A172 (cell line): ENCODE data around the gene RFNG. TPM values are rescaled to one million over a fixed set of nuclear protein-coding genes. Genes with fewer than 3 reads are reported as not detected.

Source experiments
- DNase-seq: peaks from one replicate; pipeline ENCODE4 v3.0.0-alpha.2; 2015; ENCODE audit warnings: low spot score
- total RNA-seq: library from RNA; depleted of rRNA; stranded (reverse); fragments of >200 nt; shearing (Covaris generic); gene quantifications from 2 replicates; pipeline ENCODE4 v1.2.3, GENCODE V29; 2014

Gene RFNG
- total RNA-seq, 1 experiment from 2014 or later = 42.8 TPM

DNA sequence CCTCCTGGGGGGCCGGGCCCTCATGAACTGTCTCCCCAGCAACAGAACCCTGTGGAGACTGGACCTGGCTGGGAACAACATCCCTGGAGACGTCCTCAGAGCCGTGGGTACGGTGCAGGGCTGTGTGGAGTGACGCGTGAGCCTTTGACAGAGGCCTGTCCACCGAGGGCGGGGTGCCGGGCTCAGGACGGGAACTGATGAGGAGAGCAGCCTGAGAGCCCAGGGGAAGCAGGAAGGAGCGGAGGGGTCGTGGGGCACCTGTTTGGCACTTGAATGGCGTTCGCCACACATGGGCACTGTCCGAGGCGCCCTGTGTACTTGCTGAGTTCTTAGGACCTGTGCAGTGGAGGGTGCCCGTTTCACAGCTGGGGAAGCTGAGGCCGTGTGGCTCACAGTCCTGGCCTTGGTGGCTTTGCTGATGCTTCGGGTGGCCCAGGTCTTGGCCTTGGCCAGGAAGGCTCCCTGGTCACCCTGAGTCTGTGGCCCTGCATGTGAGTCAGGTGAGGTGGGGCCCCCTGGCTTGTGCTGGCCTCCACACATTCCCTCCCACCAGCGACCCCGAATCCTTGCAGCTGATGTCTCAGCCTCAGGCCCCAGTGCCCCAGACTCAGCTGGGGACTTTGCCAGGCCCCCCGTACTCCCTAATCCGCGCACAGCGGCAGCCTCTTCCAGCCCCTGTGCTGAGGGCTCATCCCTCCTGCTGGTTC lies 26.1 kb downstream of the RFNG start:
- DNase-seq = no peak

DNA sequence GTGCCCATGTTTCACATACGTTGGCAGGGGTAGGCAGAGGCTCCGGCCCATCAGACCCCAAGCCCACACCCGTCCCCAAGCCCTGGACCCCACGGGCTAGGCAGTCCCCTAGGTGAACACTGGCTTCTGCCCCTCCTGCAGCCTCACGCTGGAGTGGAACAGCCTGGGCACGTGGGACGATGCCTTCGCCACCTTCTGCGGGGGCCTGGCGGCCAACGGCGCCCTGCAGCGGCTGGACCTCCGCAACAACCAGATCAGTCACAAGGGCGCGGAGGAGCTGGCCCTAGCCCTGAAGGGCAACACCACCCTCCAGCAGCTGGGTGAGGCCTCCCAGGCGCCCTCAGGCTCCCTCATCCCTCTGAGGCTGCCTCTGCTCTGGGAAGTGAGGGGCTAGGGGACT lies 26.8 kb downstream of the RFNG start:
- DNase-seq = no peak

DNA sequence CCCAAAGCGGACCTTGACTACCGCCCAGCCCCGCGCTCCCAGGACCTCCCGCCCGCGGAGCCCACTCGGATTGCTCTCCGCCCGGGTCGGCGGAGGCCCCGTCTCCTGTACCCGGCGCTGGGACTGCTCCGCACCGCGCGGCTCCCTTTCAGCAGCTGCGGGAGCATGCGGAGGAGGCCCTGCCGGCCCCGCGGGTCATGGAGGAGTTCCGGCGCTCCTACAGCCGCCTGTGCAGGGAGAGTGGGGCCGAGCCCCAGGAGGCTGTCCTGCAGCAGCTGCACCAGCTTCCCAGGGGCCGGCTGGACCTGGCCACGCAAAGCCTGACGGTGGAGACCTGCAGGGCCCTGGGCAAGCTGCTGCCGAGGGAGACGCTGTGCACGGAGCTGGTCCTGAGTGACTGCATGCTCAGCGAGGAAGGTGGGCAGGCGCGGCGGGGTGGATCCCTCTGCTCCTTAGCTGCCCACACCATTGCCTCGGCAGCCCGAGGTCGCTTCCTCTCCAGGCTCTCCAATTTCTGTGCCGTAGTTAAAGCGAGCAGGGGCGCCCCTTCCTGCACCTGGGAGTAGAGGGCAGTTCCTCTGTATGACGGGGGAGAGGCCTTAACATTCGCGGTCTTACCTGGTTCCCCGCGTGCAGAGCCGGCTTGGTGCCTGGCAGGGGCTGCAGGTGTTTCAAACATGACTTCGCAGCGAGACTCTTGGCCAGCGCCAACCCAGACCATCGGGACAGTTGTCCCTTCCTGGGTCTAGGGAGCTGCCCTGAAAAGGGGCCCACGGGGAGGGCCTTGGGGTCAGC lies 28.0 kb downstream of the RFNG start:
- DNase-seq = no peak

DNA sequence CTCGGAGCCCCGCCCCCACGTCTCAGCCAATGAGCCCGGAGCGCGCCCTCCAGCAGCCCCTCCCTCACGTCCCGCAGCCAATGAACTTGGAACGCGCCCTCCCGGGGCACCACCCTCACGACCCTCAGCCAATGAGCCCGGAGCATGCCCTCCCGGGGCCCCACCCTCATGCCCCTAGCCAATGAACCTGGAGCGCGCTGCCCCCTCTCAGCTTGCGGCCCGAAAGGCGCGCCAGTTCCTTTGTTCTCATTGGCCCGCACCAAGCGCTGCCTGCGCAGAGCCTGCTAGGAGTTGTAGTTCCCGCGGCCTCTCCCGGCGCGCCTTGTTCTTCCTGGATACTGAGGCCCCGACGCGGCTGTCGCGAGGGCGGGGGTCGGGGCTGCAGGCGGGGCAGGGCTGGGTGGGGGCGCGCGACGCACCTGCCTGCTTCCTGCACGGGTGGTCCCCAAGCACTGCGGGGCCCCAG lies 28.6 kb downstream of the RFNG start, which contains the start of gene LRRC45:
Gene LRRC45, plus strand, starts transcription at position 325 of the 466 bp plus-strand sequence. CDS start 339 bp downstream, outside the sequence.
- DNase-seq = peak; percentile 100

DNA sequence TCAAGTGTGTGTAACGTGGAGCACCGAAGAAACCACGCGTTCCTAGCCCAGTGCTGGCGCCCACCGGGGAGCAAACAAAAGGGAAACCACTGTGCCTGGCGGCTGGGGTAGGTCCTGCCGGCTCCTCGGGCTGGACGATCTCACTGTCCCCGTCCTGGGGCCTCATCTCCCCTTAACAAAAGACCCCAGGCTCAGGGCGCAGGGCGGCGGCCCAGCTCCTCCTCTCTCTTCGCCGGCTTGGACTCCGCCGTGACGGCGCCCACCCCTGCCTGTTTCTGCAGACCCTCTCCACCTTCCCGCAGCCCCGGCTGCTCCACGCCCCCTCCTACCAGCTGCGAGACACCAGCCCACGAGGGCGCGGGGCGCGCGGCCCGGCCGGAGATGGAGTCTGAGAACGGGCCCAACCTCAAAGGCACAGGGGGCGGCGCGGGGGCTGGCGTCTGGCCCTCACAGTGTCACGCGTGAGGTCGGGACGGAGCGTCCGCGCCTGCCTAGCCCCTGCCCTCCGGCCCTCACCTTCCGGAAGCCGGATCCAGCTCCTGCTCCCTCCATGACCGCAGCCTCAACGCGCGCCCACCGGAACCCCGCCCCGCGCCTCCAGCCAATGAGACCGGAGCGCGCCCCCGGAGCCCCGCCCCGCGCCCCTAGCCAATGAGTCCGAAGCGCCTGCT lies 29.2 kb downstream of the RFNG start, which contains the start of gene CENPX:
Gene CENPX, minus strand, starts transcription at position 569 of the 671 bp plus-strand sequence. Its CDS starts 17 bp downstream, at position 552.
- DNase-seq = no peak

DNA sequence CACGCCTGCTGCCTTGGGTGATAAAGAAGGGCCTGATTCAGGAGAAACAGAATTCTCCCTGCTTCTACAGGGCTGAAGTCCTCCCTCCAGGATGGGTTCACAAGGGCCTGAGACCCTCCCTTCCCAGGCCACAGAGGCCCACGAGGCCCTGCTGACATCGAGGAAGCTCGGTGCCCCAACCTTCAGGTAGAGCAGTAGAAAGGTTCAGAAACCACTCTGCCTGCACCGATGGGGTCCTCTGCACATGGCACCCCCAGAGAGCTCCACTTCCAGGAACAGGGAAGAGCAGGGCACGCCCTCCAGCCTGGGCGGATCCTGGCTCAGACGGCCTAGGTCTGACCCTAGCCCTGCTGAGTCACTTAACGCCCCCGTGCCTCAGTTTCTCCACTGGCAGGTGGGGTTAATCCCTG lies 29.7 kb downstream of the RFNG start:
- DNase-seq = no peak

DNA sequence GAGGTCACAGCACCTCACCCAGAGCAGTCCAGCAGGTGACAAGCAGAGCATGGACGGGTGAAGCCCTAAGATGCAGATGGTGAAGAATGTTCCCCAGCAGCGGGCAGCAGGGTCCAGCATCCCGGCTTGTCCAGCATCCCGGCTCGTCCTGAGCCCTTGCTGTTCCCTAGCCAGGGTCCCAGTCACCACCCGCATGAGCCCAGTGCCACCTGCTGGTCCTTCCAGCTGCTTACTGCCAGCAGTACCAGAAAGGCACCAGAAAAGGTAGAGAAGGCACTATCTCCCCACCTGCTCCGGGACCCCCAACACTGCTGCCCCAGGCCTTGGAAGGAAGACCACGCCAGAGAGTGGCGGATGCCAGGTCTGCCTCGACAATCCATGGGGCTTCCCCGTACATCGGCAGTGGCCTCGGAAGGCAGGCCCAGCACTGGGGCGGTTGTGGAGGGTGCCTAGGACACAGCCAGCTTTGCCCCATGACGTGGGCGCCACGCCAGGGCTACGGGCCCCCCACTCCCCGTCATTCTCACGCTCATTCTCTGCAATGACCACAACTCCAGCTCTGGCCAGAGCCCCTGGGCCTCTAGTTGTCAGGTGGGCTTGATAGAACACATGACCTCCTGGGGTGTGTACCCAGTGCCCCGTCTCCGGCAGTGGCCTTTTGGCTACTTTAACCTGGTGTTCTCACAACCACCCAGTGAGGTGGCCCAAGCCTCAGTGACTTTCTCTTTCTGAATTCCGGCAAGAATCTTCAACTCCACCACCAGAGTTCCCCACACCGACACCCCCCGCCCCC lies 30.3 kb downstream of the RFNG start:
- DNase-seq = peak; percentile 77

DNA sequence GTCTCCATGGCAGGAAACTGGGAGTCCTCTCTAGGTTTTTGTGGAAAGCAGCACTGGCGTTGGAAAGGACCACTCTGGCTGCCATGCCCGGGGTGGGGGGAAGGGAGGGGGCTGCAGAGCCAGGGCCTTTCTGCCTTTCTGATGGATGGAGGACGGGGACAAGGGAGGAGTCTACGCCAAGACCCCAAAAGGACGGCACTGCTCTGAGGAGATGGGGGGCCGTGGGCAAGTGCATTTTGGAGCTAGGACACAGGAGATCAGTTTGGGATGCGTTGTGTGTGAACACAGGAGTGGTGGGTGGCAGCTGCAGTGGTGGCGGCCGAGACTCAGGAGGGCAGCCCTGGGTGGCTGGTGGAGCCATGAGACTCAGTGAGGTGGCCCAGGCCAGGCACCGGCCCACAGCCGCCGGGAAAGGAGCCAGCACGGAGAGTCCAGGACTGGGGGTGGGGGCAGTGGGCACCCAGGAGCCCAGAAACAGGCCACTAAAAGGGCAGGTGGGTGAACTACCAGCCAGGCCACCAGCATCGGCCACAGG lies 31.0 kb downstream of the RFNG start:
- DNase-seq = no peak

DNA sequence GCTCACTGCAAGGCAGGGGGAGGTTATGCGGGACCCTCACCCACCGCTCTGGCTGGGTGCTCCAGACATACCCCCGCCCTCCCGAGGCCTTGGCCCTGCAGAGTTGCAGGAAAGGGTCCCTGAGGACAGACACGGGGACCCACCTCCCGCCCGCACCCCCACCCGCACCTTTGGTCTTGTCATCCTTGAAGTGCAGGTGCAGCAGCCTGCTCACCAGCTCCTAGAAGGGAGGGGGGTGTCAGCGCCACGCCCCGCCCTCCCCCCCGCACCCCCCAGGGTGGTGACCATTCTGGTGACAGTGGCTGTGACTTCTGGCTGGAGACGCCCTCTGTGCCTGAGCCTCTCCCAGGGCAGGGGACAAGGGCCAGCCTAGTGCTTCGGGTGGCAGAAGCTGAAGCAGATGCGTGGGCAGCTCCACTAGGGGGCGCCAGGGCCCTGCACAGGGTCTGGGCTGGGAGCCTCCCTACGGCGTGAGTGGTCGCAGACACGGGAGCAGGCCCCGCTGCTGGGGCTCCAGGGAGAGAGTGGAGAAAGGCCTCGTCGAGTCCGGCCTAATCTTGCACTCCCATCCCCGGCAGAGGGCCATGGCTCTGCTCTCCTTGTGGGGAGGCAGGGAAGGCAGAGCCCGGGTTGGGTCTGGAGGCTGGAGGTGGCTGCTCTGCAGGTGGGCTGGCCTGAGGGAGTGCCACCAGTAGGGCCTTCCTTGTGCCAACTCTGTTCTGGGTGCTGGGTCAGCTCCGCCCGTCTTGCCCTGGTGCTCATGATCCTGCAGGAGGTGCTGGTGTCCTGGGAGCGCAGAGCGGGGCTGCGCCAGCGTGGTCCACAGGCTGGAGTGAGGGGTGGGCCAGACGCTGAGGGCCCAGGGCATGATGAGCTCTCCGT lies 31.7 kb downstream of the RFNG start:
- DNase-seq = no peak

DNA sequence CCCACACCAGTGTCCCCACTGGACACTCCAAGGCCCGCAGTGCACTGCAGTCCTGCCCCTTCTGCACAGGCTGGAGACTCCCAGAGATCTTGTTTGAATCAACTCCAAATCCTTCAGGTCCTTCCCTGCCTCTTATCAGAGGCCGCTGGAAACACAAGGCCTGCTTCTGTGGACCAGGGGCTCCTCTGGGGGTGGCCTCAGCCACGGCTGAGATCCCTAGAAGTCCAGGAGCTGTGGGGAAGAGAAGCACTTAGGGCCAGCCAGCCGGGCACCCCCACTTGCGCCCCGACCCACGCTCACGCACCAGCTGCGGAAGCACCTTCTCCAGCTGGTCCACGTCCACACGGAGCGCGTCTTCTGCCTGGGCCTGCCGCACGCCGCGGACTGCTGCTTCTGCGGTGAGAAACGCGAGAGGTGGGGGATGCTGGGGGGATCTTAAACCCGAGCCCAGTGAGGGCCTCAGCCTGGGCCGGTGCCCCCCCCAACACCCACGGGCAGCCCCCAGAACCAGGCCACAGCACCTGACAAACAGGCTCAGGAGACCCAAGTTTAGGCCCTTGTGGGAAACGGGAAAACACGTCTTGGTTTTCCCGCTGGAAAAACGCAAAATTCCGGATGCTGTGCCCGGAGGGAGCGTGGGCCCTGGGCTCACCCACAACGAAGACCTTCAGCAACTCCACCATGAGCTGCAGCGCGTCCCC lies 32.5 kb downstream of the RFNG start:
- no peak for DNase-seq

DNA sequence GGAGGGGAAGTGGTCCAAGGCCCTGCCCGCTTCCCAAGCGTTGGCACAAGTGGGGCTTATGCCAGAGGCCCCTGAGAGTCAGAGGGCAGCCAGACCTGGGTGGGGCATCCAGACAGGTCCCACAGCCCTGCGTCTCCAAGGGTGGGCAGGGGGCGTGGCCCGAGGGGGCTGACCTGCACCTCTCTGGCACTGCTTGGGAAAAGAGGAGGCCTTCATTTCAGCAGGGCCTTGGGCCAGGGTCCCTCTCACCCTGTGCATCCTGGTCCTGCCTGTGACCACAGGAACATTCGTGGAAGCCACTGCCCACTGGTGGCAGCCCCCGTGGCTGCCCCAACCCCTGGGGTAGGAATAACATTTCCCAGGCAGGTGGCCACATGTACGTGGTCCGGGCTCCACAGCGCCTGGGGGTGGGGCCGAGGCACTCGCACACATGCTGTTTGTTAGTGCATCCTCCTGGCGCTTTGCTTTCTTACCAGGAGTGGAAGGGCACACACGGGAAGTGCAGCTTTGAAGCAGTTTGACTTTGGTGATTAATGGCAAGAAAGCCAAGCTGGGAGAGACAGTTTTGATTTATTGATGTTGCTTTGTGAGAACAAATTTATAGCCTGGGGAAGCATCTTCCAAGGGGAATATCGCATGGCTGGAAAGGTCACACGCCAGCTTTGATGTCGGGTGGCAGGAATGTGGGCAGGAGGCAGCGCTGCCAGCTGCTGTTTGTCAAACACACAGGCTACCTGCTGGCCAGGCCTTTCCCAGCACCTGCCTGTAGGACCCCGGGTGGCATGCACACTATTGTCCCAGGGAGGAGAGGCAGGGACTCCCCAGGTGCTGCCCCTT lies 33.2 kb downstream of the RFNG start:
- no peak for DNase-seq

DNA sequence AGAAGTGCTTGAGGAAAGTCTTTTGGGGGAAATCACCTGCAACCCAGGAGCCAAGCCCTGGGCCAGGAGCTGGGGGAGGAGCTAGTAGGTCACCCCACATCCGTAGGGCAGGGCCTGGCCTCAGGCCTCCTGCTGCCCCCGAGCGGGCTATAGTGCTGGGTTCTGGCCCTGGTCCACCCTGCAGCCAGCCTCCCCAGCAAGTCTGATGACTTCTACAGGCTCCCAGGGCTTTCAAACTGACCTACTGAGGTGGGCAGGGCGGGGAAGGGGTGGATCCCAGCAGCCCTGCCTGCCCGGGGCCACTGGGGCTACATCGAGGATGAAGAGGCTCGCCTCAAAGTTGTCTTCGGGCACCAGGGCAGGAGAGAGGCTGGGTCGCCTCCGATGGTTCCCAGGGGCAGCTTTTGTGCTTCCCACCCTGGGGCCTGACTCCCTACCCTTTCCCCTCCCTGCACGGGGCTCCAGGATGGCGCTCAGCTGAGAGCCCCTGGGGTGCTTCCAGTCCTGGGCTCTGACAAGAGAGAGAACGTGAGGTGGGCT lies 33.9 kb downstream of the RFNG start:
- no peak for DNase-seq

DNA sequence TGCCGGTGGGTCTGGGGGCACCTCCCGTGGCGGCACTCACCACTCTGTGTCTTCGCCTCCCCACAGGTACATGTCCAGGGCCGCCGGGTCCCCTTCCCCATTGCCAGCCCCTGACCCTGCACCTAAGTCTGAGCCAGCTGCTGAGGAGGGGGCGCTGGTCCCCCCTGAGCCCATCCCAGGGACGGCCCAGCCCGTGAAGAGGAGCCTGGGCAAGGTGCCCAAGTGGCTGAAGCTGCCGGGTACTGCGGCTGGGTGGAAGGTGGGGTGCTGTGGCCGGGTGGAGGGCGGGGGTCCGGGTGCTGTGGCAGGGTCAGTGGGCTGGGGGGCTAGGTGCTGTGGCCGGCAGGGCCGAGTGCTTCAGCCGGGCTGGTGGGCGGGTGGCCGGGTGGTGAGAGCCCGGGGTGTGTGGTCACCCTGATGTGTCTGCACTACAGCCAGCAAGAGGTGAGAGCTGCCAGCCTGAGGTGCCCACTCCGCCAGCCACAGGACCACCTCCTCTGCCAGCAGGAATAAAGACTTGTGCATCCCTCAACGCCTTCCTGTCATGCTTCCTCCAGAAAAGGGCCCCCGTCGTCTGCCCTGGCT lies 34.6 kb downstream of the RFNG start:
- DNase-seq = no peak

DNA sequence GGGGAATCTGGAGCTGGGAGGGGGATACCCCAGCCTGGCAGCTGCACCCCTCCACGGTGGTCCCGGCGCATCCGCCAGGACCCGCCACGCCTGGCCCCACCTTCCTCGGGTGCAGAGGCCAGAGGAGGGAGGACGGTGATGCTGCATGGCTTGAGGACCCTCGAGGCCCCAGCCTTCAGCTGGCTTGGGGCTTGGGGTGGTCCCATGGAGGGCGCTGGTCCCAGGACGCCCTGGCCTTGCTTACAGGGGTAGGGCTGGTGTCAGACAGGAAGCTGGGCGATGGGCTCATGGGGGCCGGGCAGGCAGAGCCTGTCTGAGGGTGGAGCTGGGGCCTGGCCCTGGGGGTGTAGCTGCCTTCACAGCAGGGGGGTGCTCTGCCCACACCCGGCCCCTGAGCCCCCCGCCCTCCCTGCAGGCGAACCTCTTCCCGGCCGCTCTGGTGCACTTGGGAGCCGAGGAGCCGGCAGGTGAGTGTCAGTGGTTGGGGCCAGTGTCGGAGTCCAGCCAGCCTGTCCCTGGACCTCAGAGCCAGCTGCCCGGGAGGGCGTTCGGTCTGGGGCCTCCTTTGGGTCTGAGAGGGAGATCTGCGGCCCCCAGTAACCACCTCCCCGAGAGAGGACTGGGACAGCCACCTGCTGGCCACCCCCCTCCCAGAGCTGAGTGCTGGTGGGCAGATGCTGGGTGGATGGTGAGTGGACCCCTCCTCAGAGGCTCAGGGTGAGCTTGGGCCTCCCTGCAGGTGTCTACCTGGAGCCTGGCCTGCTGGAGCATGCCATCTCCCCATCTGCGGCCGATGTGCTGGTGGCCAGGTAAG lies 35.3 kb downstream of the RFNG start:
- no peak for DNase-seq

DNA sequence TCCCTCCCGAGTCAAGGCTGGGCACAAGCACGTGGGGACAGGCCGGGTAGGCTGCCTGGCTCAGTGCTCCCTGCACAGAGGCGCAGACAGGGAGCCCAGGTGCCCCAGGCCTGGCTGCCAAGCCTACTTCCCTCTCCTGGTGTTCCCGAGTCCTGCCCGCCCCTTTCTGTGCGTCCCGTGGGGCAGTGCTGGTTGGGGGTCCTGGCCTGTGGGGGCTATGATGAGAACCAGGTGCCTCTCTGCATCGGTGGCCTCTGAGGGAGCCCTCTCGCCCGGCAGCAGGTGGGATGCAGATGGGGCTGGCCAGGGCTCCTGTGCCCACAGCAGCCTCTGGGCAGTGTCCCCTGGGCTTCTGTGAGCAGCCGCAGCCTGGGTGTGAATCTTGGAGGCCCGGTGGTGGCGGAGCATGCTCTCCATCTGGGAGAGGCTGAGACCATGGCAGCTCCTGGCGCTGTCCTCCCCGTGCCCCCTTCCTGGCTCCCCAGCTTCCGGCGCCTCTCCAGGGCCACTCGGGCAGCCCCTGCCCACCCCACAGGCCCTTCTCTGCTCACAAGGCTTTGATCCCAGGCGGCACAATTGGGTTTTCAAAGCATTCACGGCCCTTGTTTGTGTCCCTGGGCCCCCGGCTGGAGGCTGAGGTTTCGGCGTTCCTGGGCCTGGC lies 36.2 kb downstream of the RFNG start:
- DNase-seq = no peak

DNA sequence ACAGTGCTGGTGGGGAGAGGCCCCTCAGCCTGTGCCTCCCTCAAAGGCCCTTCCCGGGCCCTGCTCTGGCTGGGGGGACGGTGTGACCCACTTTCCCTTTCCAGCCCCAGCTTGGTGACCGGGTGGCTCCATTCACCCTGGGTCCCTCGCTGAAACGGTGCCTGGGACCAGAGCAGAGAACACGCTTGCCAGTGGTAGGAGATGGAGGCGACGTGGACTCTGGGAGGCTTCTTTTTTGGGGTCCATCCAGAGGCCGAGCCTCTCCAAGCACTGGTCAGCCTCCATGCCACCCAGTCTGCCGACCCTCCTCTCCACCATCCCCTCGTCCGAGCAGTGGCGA lies 36.7 kb downstream of the RFNG start:
- DNase-seq = no peak

DNA sequence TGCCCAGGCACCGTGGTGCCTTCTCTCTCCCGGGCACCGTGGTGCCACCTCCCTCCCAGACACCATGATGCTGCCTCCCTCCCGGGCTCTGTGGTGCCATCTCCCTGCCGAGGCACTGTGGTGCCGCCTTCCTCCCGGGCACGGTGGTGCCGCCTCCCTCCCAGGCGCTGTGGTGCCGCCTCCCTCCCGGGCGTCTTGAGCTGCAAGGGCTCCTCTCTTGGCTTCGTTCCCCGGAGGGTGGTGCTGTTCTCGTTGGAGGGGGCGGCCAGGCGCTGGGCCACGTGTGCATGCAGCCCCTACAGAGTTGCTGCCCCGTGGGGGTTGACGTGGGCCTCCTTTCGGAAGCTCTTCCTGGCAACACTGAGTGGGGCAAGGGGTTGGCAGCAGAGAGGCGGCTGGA lies 37.2 kb downstream of the RFNG start:
- DNase-seq = no peak
